HG02759 (cell line): ENCODE results near the gene CHMP2A.
"Not testable (repeated sequence)": the region's sequence is repeated elsewhere in the genome, so short reads cannot be mapped to it uniquely, and the experiment has no call there.

ENCODE experiments used
- ATAC-seq: cut with Tn5 transposase; IDR thresholded peaks from one replicate; pipeline ENCODE4 v1.9.1; 2021; ENCODE audit warnings: mild to moderate bottlenecking, moderate library complexity; ENCODE audit not compliant: unreplicated experiment

The CHMP2A gene

GRCh38 chr19:58554494-58555368 lies at the start of gene CHMP2A:
TSS of gene CHMP2A (minus strand) at chr19:58555105. CDS start at chr19:58554212, 893 bp downstream.
- peak; percentile 34 for ATAC-seq

- no peak for ATAC-seq
Observed at GRCh38 chr19:58586133-58586765, 31.3 kb upstream of the CHMP2A start.

GRCh38 chr19:58585442-58586132 lies 30.7 kb upstream of the CHMP2A start:
- no peak for ATAC-seq

- ATAC-seq = no peak
Observed at GRCh38 chr19:58584498-58585441, 29.9 kb upstream of the CHMP2A start.

- ATAC-seq = no peak
Observed at GRCh38 chr19:58582985-58583384, 28.1 kb upstream of the CHMP2A start.

GRCh38 chr19:58581227-58582141 lies 26.6 kb upstream of the CHMP2A start:
- peak; percentile 82 for ATAC-seq

- no peak for ATAC-seq
Observed at GRCh38 chr19:58579473-58580142, 24.7 kb upstream of the CHMP2A start.

GRCh38 chr19:58578012-58578925 lies 23.4 kb upstream of the CHMP2A start:
- ATAC-seq = no peak

- not testable (repeated sequence) for ATAC-seq
Observed at GRCh38 chr19:58577581-58577980, 22.7 kb upstream of the CHMP2A start.

- ATAC-seq = peak; percentile 47
Observed at GRCh38 chr19:58575183-58576041, 20.5 kb upstream of the CHMP2A start.

- ATAC-seq = no peak
Observed at GRCh38 chr19:58573658-58574164, 18.8 kb upstream of the CHMP2A start.

- ATAC-seq = peak; percentile 61
Observed at GRCh38 chr19:58572818-58573657, 18.1 kb upstream of the CHMP2A start, which contains the start of gene MZF1. TSS of gene MZF1 (minus strand) at chr19:58573335. CDS start at chr19:58571389, 1,946 bp downstream.

GRCh38 chr19:58572026-58572817 lies 17.3 kb upstream of the CHMP2A start:
- no peak for ATAC-seq

- ATAC-seq = no peak
Observed at GRCh38 chr19:58571575-58571947, 16.7 kb upstream of the CHMP2A start.
